Tibial artery (tissue), 4 donors: ENCODE results near the gene SYK.
"Not testable (repeated sequence)": the region's sequence is repeated elsewhere in the genome, so short reads cannot be mapped to it uniquely, and the experiment has no call there.

Experiments used
- DNase-seq, 2 donors: peaks; one replicate each; pipeline ENCODE4 v3.0.0-alpha.2; 2019
- H3K27ac ChIP-seq, 2 donors: fragments of 200-600 bp; sonication (generic) in 1 of 2; 1 replicate in 1 of 2; 2 replicates in 1 of 2; pipeline ENCODE4 v1.5.1; 2018 to 2019; ENCODE audit warnings: mild to moderate bottlenecking in 1 of 2
- H3K27me3 ChIP-seq, 2 donors: fragments of 200-600 bp; sonication (generic) in 1 of 2; one replicate each; pipeline versions ENCODE4 v1.5.1 to v1.6.0; 2016 to 2019
- H3K36me3 ChIP-seq, 3 donors: fragments of 200-600 bp; sonication (generic) in 2 of 3; one replicate each; pipeline ENCODE4 v1.5.1; 2016 to 2019; ENCODE audit warnings: mild to moderate bottlenecking in 2 of 3
- H3K4me1 ChIP-seq, 4 donors: fragments of 200-600 bp; sonication (generic) in 2 of 4; 1 replicate in 3 of 4; 2 replicates in 1 of 4; pipeline ENCODE4 v1.5.1; 2016 to 2019
- H3K4me3 ChIP-seq, 2 donors: fragments of 200-600 bp; sonication (generic) in 1 of 2; 1 replicate in 1 of 2; 2 replicates in 1 of 2; pipeline ENCODE4 v1.5.1; 2018 to 2019; ENCODE audit warnings: mild to moderate bottlenecking in 2 of 2
- H3K9me3 ChIP-seq, 3 donors: fragments of 200-600 bp; sonication (generic) in 1 of 3; one replicate each; pipeline ENCODE4 v1.5.1; 2016 to 2019
- intact Hi-C: fragments of 100-400 bp; cut with DNase I; formaldehyde crosslinking; loops from one replicate; pipeline ENCODE4 v1.15.0; 2023; ENCODE audit warnings: low total_unique reads
- TF ChIP-seq, protein P1 (sequence below), 2 experiments: fragments of 200-600 bp in 1 of 2; fragments of 450-650 bp in 1 of 2; IDR thresholded peaks; one replicate each; pipeline ENCODE4 v1.5.1; 2017 to 2019; ENCODE audit warnings: antibody characterized with exemption in 2 of 2, mild to moderate bottlenecking in 1 of 2, moderate library complexity in 1 of 2

Gene SYK

DNA sequence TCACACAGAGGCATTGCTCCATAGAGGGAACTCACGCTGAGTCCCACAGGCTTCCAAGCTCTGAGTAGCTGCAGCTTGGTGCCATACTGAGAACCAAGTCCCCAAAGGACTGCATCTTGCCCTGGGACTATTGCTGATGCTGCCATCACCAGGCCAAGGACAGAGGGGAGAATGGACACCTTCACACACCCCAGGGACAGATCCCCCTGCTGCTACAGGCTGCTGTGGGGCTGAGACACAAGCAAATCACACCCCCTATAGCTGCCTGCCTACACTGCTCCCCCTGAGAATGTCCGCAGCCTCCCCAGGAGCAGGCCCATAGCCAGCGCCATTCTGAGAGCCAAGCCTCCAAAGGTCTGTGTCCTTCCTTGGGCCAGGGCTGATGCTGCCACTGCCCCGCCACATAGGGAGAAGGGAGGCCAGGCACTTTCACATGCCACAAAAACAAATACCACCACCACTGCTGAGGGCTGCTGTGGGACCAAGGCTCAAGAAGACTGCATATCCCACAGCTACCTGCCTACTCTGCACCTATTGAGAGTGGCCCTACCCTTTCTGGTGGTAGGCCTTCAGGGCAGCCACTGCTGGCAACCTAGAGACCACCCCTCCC, 81.5 kb downstream of the SYK start:
- peaks cover 0 to 9% of the 10 kb centered on the region in 2 donors for H3K27me3 ChIP-seq
- H3K4me3 ChIP-seq = no peak overlapping the region
- TF ChIP-seq, protein P1, sequence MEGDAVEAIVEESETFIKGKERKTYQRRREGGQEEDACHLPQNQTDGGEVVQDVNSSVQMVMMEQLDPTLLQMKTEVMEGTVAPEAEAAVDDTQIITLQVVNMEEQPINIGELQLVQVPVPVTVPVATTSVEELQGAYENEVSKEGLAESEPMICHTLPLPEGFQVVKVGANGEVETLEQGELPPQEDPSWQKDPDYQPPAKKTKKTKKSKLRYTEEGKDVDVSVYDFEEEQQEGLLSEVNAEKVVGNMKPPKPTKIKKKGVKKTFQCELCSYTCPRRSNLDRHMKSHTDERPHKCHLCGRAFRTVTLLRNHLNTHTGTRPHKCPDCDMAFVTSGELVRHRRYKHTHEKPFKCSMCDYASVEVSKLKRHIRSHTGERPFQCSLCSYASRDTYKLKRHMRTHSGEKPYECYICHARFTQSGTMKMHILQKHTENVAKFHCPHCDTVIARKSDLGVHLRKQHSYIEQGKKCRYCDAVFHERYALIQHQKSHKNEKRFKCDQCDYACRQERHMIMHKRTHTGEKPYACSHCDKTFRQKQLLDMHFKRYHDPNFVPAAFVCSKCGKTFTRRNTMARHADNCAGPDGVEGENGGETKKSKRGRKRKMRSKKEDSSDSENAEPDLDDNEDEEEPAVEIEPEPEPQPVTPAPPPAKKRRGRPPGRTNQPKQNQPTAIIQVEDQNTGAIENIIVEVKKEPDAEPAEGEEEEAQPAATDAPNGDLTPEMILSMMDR (IDR thresholded peaks at IDR 0.05) = no peak
- no peak overlapping the region for H3K27ac ChIP-seq
- no peaks in the 10 kb centered on the region for H3K36me3 ChIP-seq
- H3K9me3 ChIP-seq = peaks cover 0 to 8% (median 0%) of the 10 kb centered on the region in 3 donors
- intact Hi-C loops = no loop called here
- no peak for DNase-seq
- H3K4me1 ChIP-seq = no peaks in the 10 kb centered on the region

DNA sequence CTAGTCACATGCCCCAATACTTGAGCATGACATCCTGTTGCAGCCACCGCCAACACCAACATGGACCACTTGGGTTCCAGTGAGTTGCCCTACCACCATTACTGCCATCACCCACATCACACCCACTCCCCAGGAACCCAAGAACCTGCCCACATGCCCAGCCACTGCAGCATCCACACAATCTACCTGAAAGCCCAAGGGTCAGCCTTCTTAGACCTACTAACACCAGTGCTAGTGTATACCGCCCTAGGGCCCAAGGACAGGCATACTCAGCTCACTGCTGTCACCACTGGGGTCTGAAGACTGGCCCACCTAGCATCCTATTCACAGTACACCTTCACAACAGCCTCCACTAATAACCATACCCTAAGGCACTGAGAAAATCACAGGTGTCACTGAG, 82.0 kb downstream of the SYK start:
- Histone ChIP-seq H3K27me3 (peaks cover 0 to 9% of the 10 kb centered on the region in 2 donors), H3K27ac (no peak overlapping the region), H3K4me1 (no peaks in the 10 kb centered on the region), H3K36me3 (no peaks in the 10 kb centered on the region), H3K9me3 (peaks cover 0 to 8% (median 0%) of the 10 kb centered on the region in 3 donors), H3K4me3 (no peak overlapping the region)
- no peak for DNase-seq
- intact Hi-C loops = no loop called here
- TF ChIP-seq, protein P1 (IDR thresholded peaks at IDR 0.05) = no peak

DNA sequence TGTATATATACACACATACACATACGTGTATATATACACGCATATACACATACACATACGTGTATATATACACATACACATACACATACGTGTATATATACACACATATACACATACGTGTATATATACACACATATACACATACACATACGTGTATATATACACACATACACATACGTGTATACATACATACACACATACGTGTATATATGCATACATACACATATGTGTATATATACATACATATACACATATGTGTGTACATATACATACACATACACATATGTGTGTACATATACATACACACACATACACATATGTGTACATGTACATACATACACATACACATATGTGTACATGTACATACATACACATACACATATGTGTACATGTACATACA, 82.6 kb downstream of the SYK start:
- intact Hi-C loops = no loop called here
- Histone ChIP-seq H3K4me3 (no peak overlapping the region), H3K27ac (no peak overlapping the region), H3K27me3 (peaks cover 0 to 13% of the 10 kb centered on the region in 2 donors), H3K4me1 (no peaks in the 10 kb centered on the region), H3K9me3 (peaks cover 0 to 8% (median 0%) of the 10 kb centered on the region in 3 donors), H3K36me3 (no peaks in the 10 kb centered on the region)
- TF ChIP-seq, protein P1 (IDR thresholded peaks at IDR 0.05) = no peak
- DNase-seq = no peak

DNA sequence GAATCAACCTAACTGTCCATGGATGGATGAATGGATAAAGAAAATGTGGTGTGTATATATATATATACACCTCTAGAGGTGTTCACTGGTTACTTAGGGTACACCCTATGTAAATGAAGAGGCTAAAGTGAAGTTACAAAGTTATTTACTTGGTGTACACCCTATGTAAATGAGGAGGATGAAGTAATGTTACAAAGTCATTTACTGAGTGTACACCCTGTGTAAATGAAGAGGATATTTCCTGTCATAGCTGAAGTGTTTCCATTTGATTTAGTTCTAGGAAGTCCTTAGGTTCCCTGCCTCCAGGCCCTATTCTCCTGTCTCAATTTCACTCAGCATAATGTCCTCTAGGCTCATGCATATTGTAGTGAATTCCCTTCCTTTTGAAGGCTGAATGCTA, 85.2 kb downstream of the SYK start:
- H3K36me3 ChIP-seq, H3K27ac ChIP-seq, H3K4me3 ChIP-seq, DNase-seq, intact Hi-C loops, H3K9me3 ChIP-seq, H3K4me1 ChIP-seq: not testable (repeated sequence)
- H3K27me3 ChIP-seq = peaks cover 0 to 12% of the 10 kb centered on the region in 2 donors

DNA sequence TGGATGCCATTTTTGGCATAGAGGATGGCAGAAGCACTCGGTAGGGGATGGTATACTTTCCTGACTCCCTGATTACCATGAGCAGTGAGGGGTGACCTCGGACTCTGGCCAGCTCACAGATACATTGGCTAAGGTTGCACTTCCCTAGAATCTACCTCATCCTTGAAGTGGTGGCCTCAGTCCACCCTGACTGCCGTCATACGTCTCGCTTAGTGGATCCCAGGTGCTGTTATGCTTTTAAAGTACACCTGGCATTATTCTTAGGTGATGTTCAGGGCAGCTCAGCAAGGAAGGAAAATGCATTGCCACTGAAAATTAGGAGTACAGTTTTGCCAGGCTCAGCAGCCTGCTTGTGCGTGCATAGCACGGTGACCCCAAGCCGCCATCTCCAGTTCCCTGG, 87.3 kb downstream of the SYK start:
- Histone ChIP-seq H3K27ac (no peak overlapping the region), H3K4me1 (no peaks in the 10 kb centered on the region), H3K27me3 (peaks cover 0 to 12% of the 10 kb centered on the region in 2 donors), H3K36me3 (no peaks in the 10 kb centered on the region), H3K4me3 (no peak overlapping the region), H3K9me3 (peaks cover 0 to 8% (median 0%) of the 10 kb centered on the region in 3 donors)
- intact Hi-C loops = no loop called here
- DNase-seq = no peak
- TF ChIP-seq, protein P1 (IDR thresholded peaks at IDR 0.05) = no peak

DNA sequence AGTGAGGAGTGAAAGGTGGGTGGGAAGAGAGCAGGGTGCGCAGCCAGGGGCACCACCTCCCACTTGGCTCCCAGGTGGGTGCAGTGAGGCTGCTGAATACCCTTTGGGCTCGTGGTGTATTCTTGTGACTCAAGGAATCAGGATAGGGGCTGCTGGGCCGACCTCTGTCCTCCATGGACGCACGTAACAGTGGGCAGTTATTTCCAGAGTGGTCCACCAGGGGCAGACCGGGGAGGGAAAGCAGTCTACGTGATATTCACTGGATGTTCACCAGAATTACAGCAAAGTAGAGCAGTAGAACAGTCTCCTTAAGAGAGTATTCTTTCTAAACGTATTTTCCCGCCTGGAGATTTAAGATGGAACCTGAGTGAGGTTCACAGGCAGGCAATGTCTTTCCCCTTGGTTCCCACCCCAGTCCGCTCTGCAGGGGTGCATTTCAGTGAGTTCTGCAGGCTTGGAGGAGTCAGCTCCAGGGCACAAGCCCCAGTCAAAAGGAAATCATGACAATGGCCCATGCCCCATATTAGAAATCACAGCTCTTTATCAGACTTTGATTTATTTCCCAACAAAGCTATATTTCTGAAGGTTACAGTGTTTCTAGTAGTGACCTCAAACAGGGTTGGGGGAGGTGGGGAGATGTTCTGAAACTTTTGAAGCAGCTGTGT, 88.7 kb downstream of the SYK start:
- H3K36me3 ChIP-seq = no peaks in the 10 kb centered on the region

More for the DNA sequence above, 88.7 kb downstream of the SYK start:
- H3K27ac ChIP-seq = no peak overlapping the region
- DNase-seq = no peak
- peaks cover 0 to 8% (median 0%) of the 10 kb centered on the region in 3 donors for H3K9me3 ChIP-seq
- intact Hi-C loops = no loop called here
- H3K27me3 ChIP-seq = peaks cover 0 to 12% of the 10 kb centered on the region in 2 donors
- TF ChIP-seq, protein P1 (IDR thresholded peaks at IDR 0.05) = no peak
- H3K4me1 ChIP-seq = no peaks in the 10 kb centered on the region
- H3K4me3 ChIP-seq = no peak overlapping the region
